H9 (cell line): ENCODE data around the gene CSRNP3. TPM values are rescaled to one million over a fixed set of nuclear protein-coding genes. Genes with fewer than 3 reads are reported as not detected.

Source experiments
- DNase-seq: peaks from one replicate; pipeline ENCODE4 v3.0.0-alpha.2; 2017
- H2AFZ ChIP-seq: one replicate; pipeline ENCODE4 v1.6.1; 2013; ENCODE audit warnings: mild to moderate bottlenecking, low read length, control low read depth, moderate library complexity
- H2AK5ac ChIP-seq: 2 replicates; pipeline ENCODE4 v1.6.1; 2013; ENCODE audit warnings: low read length, control low read depth, mixed read lengths; ENCODE audit not compliant: insufficient read length
- H2BK120ac ChIP-seq: one replicate; pipeline ENCODE4 v1.6.1; 2013; ENCODE audit warnings: low read depth, mild to moderate bottlenecking, low read length, control low read depth, inconsistent platforms; ENCODE audit not compliant: poor library complexity, severe bottlenecking
- H2BK12ac ChIP-seq: 2 replicates; pipeline ENCODE4 v1.6.1; 2013; ENCODE audit warnings: low read length, control low read depth, mixed read lengths, low read depth; ENCODE audit not compliant: insufficient read length
- H2BK15ac ChIP-seq: 2 replicates; pipeline ENCODE4 v1.6.1; 2013; ENCODE audit warnings: low read depth, low read length, control low read depth
- H2BK20ac ChIP-seq: one replicate; pipeline ENCODE4 v1.6.1; 2013; ENCODE audit warnings: low read depth, mild to moderate bottlenecking, low read length, control low read depth, inconsistent platforms; ENCODE audit not compliant: poor library complexity, severe bottlenecking
- H2BK5ac ChIP-seq: 2 replicates; pipeline ENCODE4 v1.6.1; 2013; ENCODE audit warnings: low read length, control low read depth, mixed read lengths; ENCODE audit not compliant: insufficient read length
- H3K14ac ChIP-seq: 2 replicates; pipeline ENCODE4 v1.6.1; 2013; ENCODE audit warnings: low read length, control low read depth; ENCODE audit not compliant: insufficient read depth
- H3K18ac ChIP-seq: 2 replicates; pipeline ENCODE4 v1.6.1; 2013; ENCODE audit warnings: low read depth, mild to moderate bottlenecking, mixed read lengths, low read length, control low read depth; ENCODE audit not compliant: insufficient read length
- H3K23ac ChIP-seq: 2 replicates; pipeline ENCODE4 v1.6.1; 2013; ENCODE audit warnings: low read length, control low read depth, mixed read lengths, low read depth; ENCODE audit not compliant: insufficient read length
- H3K23me2 ChIP-seq: 2 replicates; pipeline ENCODE4 v1.6.1; 2013; ENCODE audit warnings: low read depth, mild to moderate bottlenecking, mixed read lengths, low read length, control low read depth; ENCODE audit not compliant: insufficient read length, poor library complexity, severe bottlenecking
- H3K27ac ChIP-seq: 2 replicates; pipeline ENCODE4 v1.5.1; 2013; ENCODE audit warnings: low read length, control low read depth, mixed read lengths, low read depth; ENCODE audit not compliant: insufficient read length
- H3K27me3 ChIP-seq: 2 replicates; pipeline ENCODE4 v1.6.1; 2013; ENCODE audit warnings: low read length, control low read depth, inconsistent platforms; ENCODE audit not compliant: insufficient read depth
- H3K4ac ChIP-seq: 2 replicates; pipeline ENCODE4 v1.6.1; 2013; ENCODE audit warnings: low read depth, mild to moderate bottlenecking, control low read depth, inconsistent platforms, low read length, moderate library complexity
- H3K4me1 ChIP-seq: 2 replicates; pipeline ENCODE4 v1.6.1; 2013; ENCODE audit warnings: low read length, control low read depth, inconsistent platforms; ENCODE audit not compliant: insufficient read depth
- H3K4me2 ChIP-seq: 2 replicates; pipeline ENCODE4 v1.6.1; 2013; ENCODE audit warnings: low read length, control low read depth, mixed read lengths; ENCODE audit not compliant: insufficient read length, insufficient read depth
- H3K56ac ChIP-seq: 2 replicates; pipeline ENCODE4 v1.6.1; 2013; ENCODE audit warnings: low read depth, mild to moderate bottlenecking, mixed read lengths, low read length, control low read depth; ENCODE audit not compliant: insufficient read length
- H3K79me1 ChIP-seq: 2 replicates; pipeline ENCODE4 v1.6.1; 2013; ENCODE audit warnings: low read depth, mild to moderate bottlenecking, moderate library complexity, low read length, control low read depth, inconsistent platforms; ENCODE audit not compliant: insufficient read depth, poor library complexity, severe bottlenecking
- H3K79me2 ChIP-seq: 2 replicates; pipeline ENCODE4 v1.6.1; 2013; ENCODE audit warnings: low read length, control low read depth, inconsistent platforms; ENCODE audit not compliant: insufficient read depth
- H3K9ac ChIP-seq: 2 replicates; pipeline ENCODE4 v1.6.1; 2013; ENCODE audit warnings: low read length, control low read depth, mixed read lengths; ENCODE audit not compliant: insufficient read length; ENCODE audit errors: extremely low read depth
- H3K9me3 ChIP-seq: one replicate; pipeline ENCODE4 v1.6.1; 2013; ENCODE audit warnings: low read depth, low read length, inconsistent platforms; ENCODE audit not compliant: control insufficient read depth
- H3T11ph ChIP-seq: one replicate; pipeline ENCODE4 v1.6.1; 2013; ENCODE audit warnings: mild to moderate bottlenecking, low read length, control low read depth, inconsistent platforms
- H4K20me1 ChIP-seq: one replicate; pipeline ENCODE4 v1.6.1; 2013; ENCODE audit not compliant: control insufficient read depth, insufficient read length, insufficient read depth
- H4K5ac ChIP-seq: 2 replicates; pipeline ENCODE4 v1.6.1; 2013; ENCODE audit warnings: low read depth, mild to moderate bottlenecking, mixed read lengths, low read length, control low read depth; ENCODE audit not compliant: insufficient read length
- H4K8ac ChIP-seq: replicated peaks from 2 replicates; pipeline ENCODE4 v1.6.1; 2013; ENCODE audit warnings: low read length, control low read depth, mixed read lengths, low read depth; ENCODE audit not compliant: insufficient read length
- H4K91ac ChIP-seq: 2 replicates; pipeline ENCODE4 v1.6.1; 2013; ENCODE audit warnings: low read depth, mild to moderate bottlenecking, moderate library complexity, mixed read lengths, low read length, control low read depth; ENCODE audit not compliant: insufficient read length
- H3K27ac Mint-ChIP-seq, 3 experiments: 2 replicates in 2 of 3; 3 replicates in 1 of 3; pipeline ENCODE4 v1.8.0; 2020 to 2021; ENCODE audit warnings: mixed read lengths in 3 of 3, mild to moderate bottlenecking in 1 of 3, moderate library complexity in 1 of 3
- H3K27me3 Mint-ChIP-seq: 2 replicates; pipeline ENCODE4 v1.8.0; 2021; ENCODE audit warnings: low read depth, mild to moderate bottlenecking, moderate library complexity, mixed read lengths
- H3K36me3 Mint-ChIP-seq, 3 experiments: 2 replicates in 2 of 3; 3 replicates in 1 of 3; pipeline ENCODE4 v1.8.0; 2020 to 2021; ENCODE audit warnings: low read depth in 3 of 3, mixed read lengths in 3 of 3; ENCODE audit not compliant: insufficient read depth in 1 of 3
- H3K4me1 Mint-ChIP-seq, 2 experiments: 2 replicates each; pipeline ENCODE4 v1.8.0; 2020; ENCODE audit warnings: mixed read lengths in 2 of 2
- H3K4me3 Mint-ChIP-seq, 2 experiments: 2 replicates in 1 of 2; 3 replicates in 1 of 2; pipeline ENCODE4 v1.8.0; 2020 to 2021; ENCODE audit warnings: mild to moderate bottlenecking in 2 of 2, mixed read lengths in 2 of 2, moderate library complexity in 1 of 2
- H3K9me3 Mint-ChIP-seq, 2 experiments: 2 replicates in 1 of 2; 3 replicates in 1 of 2; pipeline ENCODE4 v1.8.0; 2020; ENCODE audit warnings: mild to moderate bottlenecking in 2 of 2, mixed read lengths in 2 of 2, moderate library complexity in 1 of 2
- WGBS: extraction: QIAGEN DNeasy Blood & Tissue Kit; methylation state at CpG from one replicate; pipeline ENCODE4 v1.1.7; 2013; ENCODE audit warnings: missing lambda C conversion rate, low lambda C conversion rate, mixed read lengths; ENCODE audit not compliant: insufficient read length; ENCODE audit errors: extremely low coverage; 5-methylcytosine and 5-hydroxymethylcytosine counted together
- total RNA-seq: library from RNA; stranded (reverse); gene quantifications from 2 replicates; pipeline ENCODE4 v1.2.1, GENCODE V29; 2021
- TF ChIP-seq, protein P1 (sequence below): fragments of 200-600 bp; sonication (generic); conservative IDR thresholded peaks from 3 replicates; pipeline ENCODE4 v1.8.0; 2021; ENCODE audit warnings: antibody characterized with exemption, mild to moderate bottlenecking

CSRNP3 gene
- total RNA-seq, 1 experiment from 2014 or later: 3.6 TPM

- WGBS: no CpG with 5 or more reads among the region's 6 CpGs
Measured at GRCh38 chr2:165594935-165595255, 125.4 kb downstream of the CSRNP3 start.

More at GRCh38 chr2:165594935-165595255, 125.4 kb downstream of the CSRNP3 start:
- Histone ChIP-seq H3K56ac (no peak overlapping the region), H3K18ac (no peak overlapping the region), H2BK15ac (no peak overlapping the region), H3K23ac (no peak overlapping the region), H4K8ac (no peak overlapping the region), H4K91ac (no peak overlapping the region), H3K79me2 (no peaks in the 10 kb centered on the region), H3K23me2 (no peaks in the 10 kb centered on the region), H4K5ac (no peak overlapping the region), H2AK5ac (no peak overlapping the region), H2BK12ac (no peak overlapping the region), H2BK120ac (no peak overlapping the region), H3T11ph (no peak overlapping the region), H3K4me1 (no peaks in the 10 kb centered on the region), H3K14ac (no peak overlapping the region), H3K79me1 (no peaks in the 10 kb centered on the region), H3K4me2 (no peak overlapping the region), H2BK5ac (no peak overlapping the region), H3K9me3 (peaks cover 9% of the 10 kb centered on the region), H2BK20ac (no peak overlapping the region), H3K9ac (no peak overlapping the region), H4K20me1 (no peaks in the 10 kb centered on the region), H3K4ac (no peak overlapping the region), H2AFZ (no peak overlapping the region), H3K27me3 (no peaks in the 10 kb centered on the region), H3K27ac (no peak overlapping the region)
- Mint-ChIP-seq H3K4me3 (no peak overlapping the region), H3K27ac (peak overlapping the region in 1 of 3 experiments; percentile 50; a peak in 2 of 7 replicates), H3K36me3 (peaks cover 23 to 29% (median 27%) of the 10 kb centered on the region in 3 experiments), H3K27me3 (no peaks in the 10 kb centered on the region), H3K4me1 (no peaks in the 10 kb centered on the region), H3K9me3 (peaks cover 18 to 22% of the 10 kb centered on the region in 2 experiments)
- TF ChIP-seq, protein P1, sequence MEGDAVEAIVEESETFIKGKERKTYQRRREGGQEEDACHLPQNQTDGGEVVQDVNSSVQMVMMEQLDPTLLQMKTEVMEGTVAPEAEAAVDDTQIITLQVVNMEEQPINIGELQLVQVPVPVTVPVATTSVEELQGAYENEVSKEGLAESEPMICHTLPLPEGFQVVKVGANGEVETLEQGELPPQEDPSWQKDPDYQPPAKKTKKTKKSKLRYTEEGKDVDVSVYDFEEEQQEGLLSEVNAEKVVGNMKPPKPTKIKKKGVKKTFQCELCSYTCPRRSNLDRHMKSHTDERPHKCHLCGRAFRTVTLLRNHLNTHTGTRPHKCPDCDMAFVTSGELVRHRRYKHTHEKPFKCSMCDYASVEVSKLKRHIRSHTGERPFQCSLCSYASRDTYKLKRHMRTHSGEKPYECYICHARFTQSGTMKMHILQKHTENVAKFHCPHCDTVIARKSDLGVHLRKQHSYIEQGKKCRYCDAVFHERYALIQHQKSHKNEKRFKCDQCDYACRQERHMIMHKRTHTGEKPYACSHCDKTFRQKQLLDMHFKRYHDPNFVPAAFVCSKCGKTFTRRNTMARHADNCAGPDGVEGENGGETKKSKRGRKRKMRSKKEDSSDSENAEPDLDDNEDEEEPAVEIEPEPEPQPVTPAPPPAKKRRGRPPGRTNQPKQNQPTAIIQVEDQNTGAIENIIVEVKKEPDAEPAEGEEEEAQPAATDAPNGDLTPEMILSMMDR: no peak
- DNase-seq: no peak
